MM.1S (cell line): Measurements from ENCODE around the gene RMI1.

Experiments used
- CTCF ChIP-seq: fragments of 300-600 bp; sonication (generic); IDR thresholded peaks from 2 replicates; pipeline ENCODE4 v1.5.1; 2016; ENCODE audit warnings: antibody characterized with exemption, low read length, mixed read lengths
- EZH2 ChIP-seq: fragments of 300-600 bp; sonication (generic); optimal IDR thresholded peaks from 2 replicates; pipeline ENCODE3; 2017; ENCODE audit warnings: low read depth, mild to moderate bottlenecking, antibody characterized with exemption, low read length, mixed read lengths
- EZH2phosphoT487 ChIP-seq: fragments of 300-600 bp; sonication (generic); IDR thresholded peaks from 2 replicates; pipeline ENCODE4 v1.6.1; 2018; ENCODE audit warnings: antibody characterized with exemption, low read length

DNA sequence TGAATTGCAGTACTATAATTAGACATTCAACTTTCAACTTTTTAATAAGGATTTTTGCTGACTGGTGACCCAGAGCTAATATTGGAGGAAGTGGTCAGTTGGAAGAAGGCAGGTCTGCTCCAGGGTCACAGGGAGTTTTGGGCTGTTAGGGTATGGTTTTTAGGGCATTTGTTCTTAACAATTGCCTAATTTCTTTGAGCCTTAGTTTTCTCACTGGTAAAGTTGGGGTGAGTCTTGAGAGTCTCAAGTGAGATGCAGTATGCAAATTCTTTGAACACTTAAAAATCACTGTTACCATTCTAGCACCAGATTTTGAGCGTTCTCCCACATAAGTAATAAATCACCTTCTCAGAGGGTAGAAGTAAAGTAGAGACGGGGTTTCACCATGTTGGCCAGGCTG lies 50.9 kb downstream of the RMI1 start:
- TF ChIP-seq CTCF (no peak), EZH2phosphoT487 (no peak), EZH2 (no peak)
